H9 (cell line): Measurements from ENCODE around the gene EXOC3. TPM values are rescaled to one million over a fixed set of nuclear protein-coding genes. Genes with fewer than 3 reads are reported as not detected.

Source experiments
- DNase-seq: peaks from one replicate; pipeline ENCODE4 v3.0.0-alpha.2; 2017
- H2AFZ ChIP-seq: one replicate; pipeline ENCODE4 v1.6.1; 2013; ENCODE audit warnings: mild to moderate bottlenecking, low read length, control low read depth, moderate library complexity
- H2AK5ac ChIP-seq: 2 replicates; pipeline ENCODE4 v1.6.1; 2013; ENCODE audit warnings: low read length, control low read depth, mixed read lengths; ENCODE audit not compliant: insufficient read length
- H2BK120ac ChIP-seq: one replicate; pipeline ENCODE4 v1.6.1; 2013; ENCODE audit warnings: low read depth, mild to moderate bottlenecking, low read length, control low read depth, inconsistent platforms; ENCODE audit not compliant: poor library complexity, severe bottlenecking
- H2BK12ac ChIP-seq: 2 replicates; pipeline ENCODE4 v1.6.1; 2013; ENCODE audit warnings: low read length, control low read depth, mixed read lengths, low read depth; ENCODE audit not compliant: insufficient read length
- H2BK15ac ChIP-seq: 2 replicates; pipeline ENCODE4 v1.6.1; 2013; ENCODE audit warnings: low read depth, low read length, control low read depth
- H2BK20ac ChIP-seq: one replicate; pipeline ENCODE4 v1.6.1; 2013; ENCODE audit warnings: low read depth, mild to moderate bottlenecking, low read length, control low read depth, inconsistent platforms; ENCODE audit not compliant: poor library complexity, severe bottlenecking
- H2BK5ac ChIP-seq: 2 replicates; pipeline ENCODE4 v1.6.1; 2013; ENCODE audit warnings: low read length, control low read depth, mixed read lengths; ENCODE audit not compliant: insufficient read length
- H3K14ac ChIP-seq: 2 replicates; pipeline ENCODE4 v1.6.1; 2013; ENCODE audit warnings: low read length, control low read depth; ENCODE audit not compliant: insufficient read depth
- H3K18ac ChIP-seq: 2 replicates; pipeline ENCODE4 v1.6.1; 2013; ENCODE audit warnings: low read depth, mild to moderate bottlenecking, mixed read lengths, low read length, control low read depth; ENCODE audit not compliant: insufficient read length
- H3K23ac ChIP-seq: 2 replicates; pipeline ENCODE4 v1.6.1; 2013; ENCODE audit warnings: low read length, control low read depth, mixed read lengths, low read depth; ENCODE audit not compliant: insufficient read length
- H3K23me2 ChIP-seq: 2 replicates; pipeline ENCODE4 v1.6.1; 2013; ENCODE audit warnings: low read depth, mild to moderate bottlenecking, mixed read lengths, low read length, control low read depth; ENCODE audit not compliant: insufficient read length, poor library complexity, severe bottlenecking
- H3K27ac ChIP-seq: 2 replicates; pipeline ENCODE4 v1.5.1; 2013; ENCODE audit warnings: low read length, control low read depth, mixed read lengths, low read depth; ENCODE audit not compliant: insufficient read length
- H3K27me3 ChIP-seq: 2 replicates; pipeline ENCODE4 v1.6.1; 2013; ENCODE audit warnings: low read length, control low read depth, inconsistent platforms; ENCODE audit not compliant: insufficient read depth
- H3K4ac ChIP-seq: 2 replicates; pipeline ENCODE4 v1.6.1; 2013; ENCODE audit warnings: low read depth, mild to moderate bottlenecking, control low read depth, inconsistent platforms, low read length, moderate library complexity
- H3K4me1 ChIP-seq: 2 replicates; pipeline ENCODE4 v1.6.1; 2013; ENCODE audit warnings: low read length, control low read depth, inconsistent platforms; ENCODE audit not compliant: insufficient read depth
- H3K4me2 ChIP-seq: 2 replicates; pipeline ENCODE4 v1.6.1; 2013; ENCODE audit warnings: low read length, control low read depth, mixed read lengths; ENCODE audit not compliant: insufficient read length, insufficient read depth
- H3K56ac ChIP-seq: 2 replicates; pipeline ENCODE4 v1.6.1; 2013; ENCODE audit warnings: low read depth, mild to moderate bottlenecking, mixed read lengths, low read length, control low read depth; ENCODE audit not compliant: insufficient read length
- H3K79me1 ChIP-seq: 2 replicates; pipeline ENCODE4 v1.6.1; 2013; ENCODE audit warnings: low read depth, mild to moderate bottlenecking, moderate library complexity, low read length, control low read depth, inconsistent platforms; ENCODE audit not compliant: insufficient read depth, poor library complexity, severe bottlenecking
- H3K79me2 ChIP-seq: 2 replicates; pipeline ENCODE4 v1.6.1; 2013; ENCODE audit warnings: low read length, control low read depth, inconsistent platforms; ENCODE audit not compliant: insufficient read depth
- H3K9ac ChIP-seq: 2 replicates; pipeline ENCODE4 v1.6.1; 2013; ENCODE audit warnings: low read length, control low read depth, mixed read lengths; ENCODE audit not compliant: insufficient read length; ENCODE audit errors: extremely low read depth
- H3K9me3 ChIP-seq: one replicate; pipeline ENCODE4 v1.6.1; 2013; ENCODE audit warnings: low read depth, low read length, inconsistent platforms; ENCODE audit not compliant: control insufficient read depth
- H3T11ph ChIP-seq: one replicate; pipeline ENCODE4 v1.6.1; 2013; ENCODE audit warnings: mild to moderate bottlenecking, low read length, control low read depth, inconsistent platforms
- H4K20me1 ChIP-seq: one replicate; pipeline ENCODE4 v1.6.1; 2013; ENCODE audit not compliant: control insufficient read depth, insufficient read length, insufficient read depth
- H4K5ac ChIP-seq: 2 replicates; pipeline ENCODE4 v1.6.1; 2013; ENCODE audit warnings: low read depth, mild to moderate bottlenecking, mixed read lengths, low read length, control low read depth; ENCODE audit not compliant: insufficient read length
- H4K8ac ChIP-seq: replicated peaks from 2 replicates; pipeline ENCODE4 v1.6.1; 2013; ENCODE audit warnings: low read length, control low read depth, mixed read lengths, low read depth; ENCODE audit not compliant: insufficient read length
- H4K91ac ChIP-seq: 2 replicates; pipeline ENCODE4 v1.6.1; 2013; ENCODE audit warnings: low read depth, mild to moderate bottlenecking, moderate library complexity, mixed read lengths, low read length, control low read depth; ENCODE audit not compliant: insufficient read length
- H3K27ac Mint-ChIP-seq, 3 experiments: 2 replicates in 2 of 3; 3 replicates in 1 of 3; pipeline ENCODE4 v1.8.0; 2020 to 2021; ENCODE audit warnings: mixed read lengths in 3 of 3, mild to moderate bottlenecking in 1 of 3, moderate library complexity in 1 of 3
- H3K27me3 Mint-ChIP-seq: 2 replicates; pipeline ENCODE4 v1.8.0; 2021; ENCODE audit warnings: low read depth, mild to moderate bottlenecking, moderate library complexity, mixed read lengths
- H3K36me3 Mint-ChIP-seq, 3 experiments: 2 replicates in 2 of 3; 3 replicates in 1 of 3; pipeline ENCODE4 v1.8.0; 2020 to 2021; ENCODE audit warnings: low read depth in 3 of 3, mixed read lengths in 3 of 3; ENCODE audit not compliant: insufficient read depth in 1 of 3
- H3K4me1 Mint-ChIP-seq, 2 experiments: 2 replicates each; pipeline ENCODE4 v1.8.0; 2020; ENCODE audit warnings: mixed read lengths in 2 of 2
- H3K4me3 Mint-ChIP-seq, 2 experiments: 2 replicates in 1 of 2; 3 replicates in 1 of 2; pipeline ENCODE4 v1.8.0; 2020 to 2021; ENCODE audit warnings: mild to moderate bottlenecking in 2 of 2, mixed read lengths in 2 of 2, moderate library complexity in 1 of 2
- H3K9me3 Mint-ChIP-seq, 2 experiments: 2 replicates in 1 of 2; 3 replicates in 1 of 2; pipeline ENCODE4 v1.8.0; 2020; ENCODE audit warnings: mild to moderate bottlenecking in 2 of 2, mixed read lengths in 2 of 2, moderate library complexity in 1 of 2
- WGBS: extraction: QIAGEN DNeasy Blood & Tissue Kit; methylation state at CpG from one replicate; pipeline ENCODE4 v1.1.7; 2013; ENCODE audit warnings: missing lambda C conversion rate, low lambda C conversion rate, mixed read lengths; ENCODE audit not compliant: insufficient read length; ENCODE audit errors: extremely low coverage; 5-methylcytosine and 5-hydroxymethylcytosine counted together
- total RNA-seq: library from RNA; stranded (reverse); gene quantifications from 2 replicates; pipeline ENCODE4 v1.2.1, GENCODE V29; 2021
- TF ChIP-seq, protein P1 (sequence below): fragments of 200-600 bp; sonication (generic); conservative IDR thresholded peaks from 3 replicates; pipeline ENCODE4 v1.8.0; 2021; ENCODE audit warnings: antibody characterized with exemption, mild to moderate bottlenecking

Gene EXOC3
- total RNA-seq, 1 experiment from 2014 or later, result 36.7 TPM

DNA sequence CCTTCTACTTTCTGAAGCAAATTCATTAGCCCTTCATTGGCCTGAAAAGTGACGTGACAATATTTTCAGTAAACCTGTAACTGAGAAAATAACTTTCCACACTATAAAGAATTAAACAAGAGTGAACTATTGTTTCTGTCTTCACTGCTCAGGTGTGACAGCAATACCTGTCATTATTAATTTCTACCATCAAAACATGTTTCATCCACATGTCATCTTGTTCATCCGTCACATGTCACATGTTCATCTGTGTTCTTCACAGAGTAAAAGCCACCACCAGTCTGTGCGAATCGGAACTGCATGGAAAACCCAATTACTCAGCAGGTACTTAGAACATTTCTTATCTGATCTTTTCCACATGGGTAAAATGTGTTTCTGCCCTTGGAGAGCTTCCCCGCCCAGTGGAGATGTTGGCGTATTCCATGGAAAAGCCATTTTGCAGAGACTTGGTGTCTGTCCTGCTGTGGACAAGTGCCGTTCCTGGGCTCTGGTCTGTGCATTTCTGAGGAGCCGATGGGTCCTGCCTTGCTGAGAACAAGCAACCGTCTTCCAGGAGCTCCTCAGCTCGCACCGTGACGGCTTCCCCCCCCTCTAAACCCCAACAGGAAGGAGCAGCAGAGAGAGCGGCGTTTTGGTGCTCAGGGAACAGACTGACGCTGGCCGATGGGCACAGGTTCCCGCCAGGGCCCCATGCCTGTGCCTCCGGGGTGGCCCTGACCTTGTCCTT lies 10.6 kb upstream of the EXOC3 start:
- no peak overlapping the region for H2BK5ac ChIP-seq
- H2BK120ac ChIP-seq, result no peak overlapping the region
- TF ChIP-seq, protein P1, sequence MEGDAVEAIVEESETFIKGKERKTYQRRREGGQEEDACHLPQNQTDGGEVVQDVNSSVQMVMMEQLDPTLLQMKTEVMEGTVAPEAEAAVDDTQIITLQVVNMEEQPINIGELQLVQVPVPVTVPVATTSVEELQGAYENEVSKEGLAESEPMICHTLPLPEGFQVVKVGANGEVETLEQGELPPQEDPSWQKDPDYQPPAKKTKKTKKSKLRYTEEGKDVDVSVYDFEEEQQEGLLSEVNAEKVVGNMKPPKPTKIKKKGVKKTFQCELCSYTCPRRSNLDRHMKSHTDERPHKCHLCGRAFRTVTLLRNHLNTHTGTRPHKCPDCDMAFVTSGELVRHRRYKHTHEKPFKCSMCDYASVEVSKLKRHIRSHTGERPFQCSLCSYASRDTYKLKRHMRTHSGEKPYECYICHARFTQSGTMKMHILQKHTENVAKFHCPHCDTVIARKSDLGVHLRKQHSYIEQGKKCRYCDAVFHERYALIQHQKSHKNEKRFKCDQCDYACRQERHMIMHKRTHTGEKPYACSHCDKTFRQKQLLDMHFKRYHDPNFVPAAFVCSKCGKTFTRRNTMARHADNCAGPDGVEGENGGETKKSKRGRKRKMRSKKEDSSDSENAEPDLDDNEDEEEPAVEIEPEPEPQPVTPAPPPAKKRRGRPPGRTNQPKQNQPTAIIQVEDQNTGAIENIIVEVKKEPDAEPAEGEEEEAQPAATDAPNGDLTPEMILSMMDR, result no peak
- H3K18ac ChIP-seq, result no peak overlapping the region
- H4K91ac ChIP-seq, result no peak overlapping the region
- no peak overlapping the region for H2BK20ac ChIP-seq
- H4K8ac ChIP-seq, result no peak overlapping the region
- H3K27me3 Mint-ChIP-seq, result peaks cover 14% of the 10 kb centered on the region
- H3K9ac ChIP-seq, result no peak overlapping the region
- H3K4ac ChIP-seq, result no peak overlapping the region
- no peak overlapping the region for H3K27ac ChIP-seq
- H4K20me1 ChIP-seq, result no peaks in the 10 kb centered on the region
- H3K4me2 ChIP-seq, result no peak overlapping the region
- no peaks in the 10 kb centered on the region for H3K9me3 ChIP-seq
- H3K36me3 Mint-ChIP-seq, result no peaks in the 10 kb centered on the region; a peak in 2 of 7 replicates
- no peaks in the 10 kb centered on the region for H3K4me1 ChIP-seq
- H3K23ac ChIP-seq, result no peak overlapping the region
- no peak overlapping the region for H2AK5ac ChIP-seq
- WGBS, result no CpG with 5 or more reads among the region's 18 CpGs
- H3K27ac Mint-ChIP-seq, result no peak overlapping the region; a peak in 1 of 7 replicates
- H3K9me3 Mint-ChIP-seq, result peaks cover 0 to 2% of the 10 kb centered on the region in 2 experiments; a peak in 1 of 5 replicates
- H3K79me2 ChIP-seq, result no peaks in the 10 kb centered on the region
- H2AFZ ChIP-seq, result no peak overlapping the region
- H3K4me1 Mint-ChIP-seq, result peaks cover 3 to 6% of the 10 kb centered on the region in 2 experiments; a peak in 3 of 4 replicates
- no peak overlapping the region; the same call in 1 of the 2 replicates for H3K14ac ChIP-seq
- H3K27me3 ChIP-seq, result no peaks in the 10 kb centered on the region
- no peak overlapping the region for H2BK15ac ChIP-seq
- no peak overlapping the region for H4K5ac ChIP-seq
- no peaks in the 10 kb centered on the region for H3K23me2 ChIP-seq
- no peaks in the 10 kb centered on the region for H3K79me1 ChIP-seq
- no peak overlapping the region for H2BK12ac ChIP-seq
- DNase-seq, result no peak
- H3K56ac ChIP-seq, result no peak overlapping the region
- no peak overlapping the region for H3T11ph ChIP-seq
- no peak overlapping the region for H3K4me3 Mint-ChIP-seq
